HEK293T (cell line): Measurements from ENCODE around the gene RADX.

Experiments
- CTCF ChIA-PET: fragments of 350-600 bp; formaldehyde crosslinking; extraction: SDS; loops from one replicate; lab custom pipeline; 2021; ENCODE audit warnings: antibody characterized with exemption, inconsistent platforms; lab: Yijun Ruan, JAX
- POLR2A ChIA-PET: fragments of 350-600 bp; formaldehyde crosslinking; extraction: SDS; loops from one replicate; lab custom pipeline; 2020; ENCODE audit warnings: antibody characterized with exemption, inconsistent platforms; lab: Yijun Ruan, JAX
- DNase-seq: peaks from one replicate; pipeline ENCODE4 v3.0.0; 2012; ENCODE audit warnings: mixed read lengths; ENCODE audit errors: extremely low spot score
- BHLHE40 ChIP-seq: fragments of 450-650 bp; IDR thresholded peaks from 2 replicates; pipeline ENCODE4 v1.6.1; 2016; ENCODE audit warnings: mild to moderate bottlenecking, moderate library complexity, borderline replicate concordance
- CTBP1 ChIP-seq: fragments of 450-650 bp; IDR thresholded peaks from 2 replicates; pipeline ENCODE4 v1.6.1; 2016; ENCODE audit warnings: borderline replicate concordance
- ELF4 ChIP-seq: fragments of 450-650 bp; IDR thresholded peaks from 2 replicates; pipeline ENCODE4 v1.6.1; 2017; ENCODE audit warnings: antibody characterized with exemption
- FOXA1 ChIP-seq: fragments of 450-650 bp; IDR thresholded peaks from 2 replicates; pipeline ENCODE4 v1.6.1; 2016; ENCODE audit warnings: mild to moderate bottlenecking
- HDGF ChIP-seq: fragments of 450-650 bp; IDR thresholded peaks from 2 replicates; pipeline ENCODE4 v1.6.1; 2017; ENCODE audit warnings: antibody characterized with exemption, borderline replicate concordance
- LEF1 ChIP-seq: fragments of 450-650 bp; IDR thresholded peaks from 2 replicates; pipeline ENCODE4 v1.6.1; 2017; ENCODE audit warnings: mild to moderate bottlenecking, borderline replicate concordance
- SUZ12 ChIP-seq: fragments of 450-650 bp; IDR thresholded peaks from 2 replicates; pipeline ENCODE4 v1.6.1; 2016; ENCODE audit warnings: mild to moderate bottlenecking
- TARDBP ChIP-seq: fragments of 450-650 bp; IDR thresholded peaks from 2 replicates; pipeline ENCODE4 v1.6.1; 2016

Gene RADX

DNA sequence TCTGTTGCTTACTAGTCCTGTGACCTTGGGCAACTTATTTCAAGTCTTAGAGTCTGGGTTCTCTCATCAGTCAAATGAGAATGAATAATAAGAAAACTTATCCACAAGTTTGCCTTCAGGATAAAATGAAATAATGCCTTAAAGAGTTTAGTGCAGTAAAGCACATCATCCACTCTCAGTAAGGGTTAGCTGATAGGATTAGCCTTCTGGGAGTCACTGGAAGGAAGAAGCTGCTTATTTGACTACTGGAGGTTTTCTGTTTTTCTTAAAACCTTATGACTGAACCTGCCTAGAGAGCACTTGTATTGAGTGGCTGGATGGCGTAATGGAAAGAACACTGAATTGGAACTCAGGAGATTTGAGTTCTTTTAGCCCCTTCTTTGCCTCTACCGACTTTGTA is 116.6 kb downstream of the RADX start:
- DNase-seq = no peak

More for the DNA sequence above, 116.6 kb downstream of the RADX start:
- CTCF ChIA-PET = no interaction called here
- no peak for TF ChIP-seq TARDBP
- no peak for TF ChIP-seq HDGF
- TF ChIP-seq FOXA1 = no peak
- no peak for TF ChIP-seq CTBP1
- no peak for TF ChIP-seq BHLHE40
- no peak for TF ChIP-seq LEF1
- no peak for TF ChIP-seq ELF4
- no peak for TF ChIP-seq SUZ12
- POLR2A ChIA-PET = interaction anchor here (1.6 to 1.8 kb wide), 2 partner anchors 10 to 22 kb away, joined by 3 to 4 read pairs; no protein-coding TSS in a partner anchor
